Endodermal cell (in vitro differentiated cells): ENCODE measurements around the gene CBFA2T3. TPM values are rescaled to one million over a fixed set of nuclear protein-coding genes. Genes with fewer than 3 reads are reported as not detected.
A peak's percentile ranks its signal among the peaks of the same experiment; 100 is the strongest.

Experiments
- DNase-seq: peaks from one replicate; pipeline ENCODE4 v3.0.0-alpha.2; 2017
- H3K27ac ChIP-seq: 2 replicates; pipeline ENCODE4 v1.5.1; 2013; ENCODE audit warnings: mild to moderate bottlenecking, low read depth, low read length, moderate library complexity
- H3K27me3 ChIP-seq: 2 replicates; pipeline ENCODE4 v1.6.1; 2013; ENCODE audit warnings: mild to moderate bottlenecking, low read length, moderate library complexity; ENCODE audit not compliant: insufficient read depth, control insufficient read depth, poor library complexity, severe bottlenecking
- H3K36me3 ChIP-seq: 2 replicates; pipeline ENCODE4 v1.7.0; 2013; ENCODE audit warnings: mild to moderate bottlenecking, low read length, moderate library complexity; ENCODE audit not compliant: control insufficient read depth, insufficient read depth
- H3K4me1 ChIP-seq: one replicate; pipeline ENCODE4 v1.7.0; 2013; ENCODE audit warnings: low read length; ENCODE audit not compliant: control insufficient read depth, insufficient read depth
- H3K4me3 ChIP-seq: 2 replicates; pipeline ENCODE4 v1.5.1; 2013; ENCODE audit warnings: mild to moderate bottlenecking, low read length, moderate library complexity
- H3K9ac ChIP-seq: 2 replicates; pipeline ENCODE4 v1.6.1; 2013; ENCODE audit warnings: mild to moderate bottlenecking, low read length, moderate library complexity; ENCODE audit not compliant: poor library complexity, severe bottlenecking; ENCODE audit errors: extremely low read depth
- H3K9me3 ChIP-seq: 2 replicates; pipeline ENCODE4 v1.6.1; 2013; ENCODE audit warnings: mild to moderate bottlenecking, low read length, moderate library complexity; ENCODE audit not compliant: control insufficient read depth
- H3K27ac Mint-ChIP-seq: 2 replicates; pipeline ENCODE4 v1.8.0; 2020; ENCODE audit warnings: mixed read lengths
- H3K27me3 Mint-ChIP-seq: 2 replicates; pipeline ENCODE4 v1.8.0; 2021; ENCODE audit warnings: mild to moderate bottlenecking, mixed read lengths; ENCODE audit not compliant: insufficient read depth
- H3K36me3 Mint-ChIP-seq: 2 replicates; pipeline ENCODE4 v1.8.0; 2020; ENCODE audit warnings: low read depth, mixed read lengths
- H3K4me1 Mint-ChIP-seq: 2 replicates; pipeline ENCODE4 v1.8.0; 2020; ENCODE audit warnings: mixed read lengths
- H3K4me3 Mint-ChIP-seq: 2 replicates; pipeline ENCODE4 v1.8.0; 2020; ENCODE audit warnings: mild to moderate bottlenecking, moderate library complexity, mixed read lengths
- H3K9me3 Mint-ChIP-seq: 2 replicates; pipeline ENCODE4 v1.8.0; 2020; ENCODE audit warnings: mild to moderate bottlenecking, mixed read lengths
- WGBS, 2 experiments: methylation state at CpG; one replicate each; pipeline versions ENCODE4 v1.1.5 to v1.1.7; 2013; ENCODE audit warnings: missing lambda C conversion rate in 2 of 2, mixed read lengths in 1 of 2; ENCODE audit not compliant: insufficient coverage in 1 of 2, insufficient read length in 1 of 2; 5-methylcytosine and 5-hydroxymethylcytosine counted together
- total RNA-seq, 2 donors: library from RNA; stranded (reverse); fragmentation: NEBNext Ultra II Directional in 1 of 2; extraction: Animal tissue kit (Norgen Biotek cat#: 25700) in 1 of 2; gene quantifications; 2 replicates in 1 of 2; 3 replicates in 1 of 2; pipeline ENCODE4 v1.2.1, GENCODE V29; 2021
- TF ChIP-seq, protein P1 (sequence below): fragments of 200-600 bp; sonication (generic); conservative IDR thresholded peaks from 2 replicates; pipeline ENCODE4 v1.5.0; 2021; ENCODE audit warnings: antibody characterized with exemption, mild to moderate bottlenecking

CBFA2T3 gene
- total RNA-seq, 2 donors from 2014 or later = 1.0 to 3.1 TPM

DNA sequence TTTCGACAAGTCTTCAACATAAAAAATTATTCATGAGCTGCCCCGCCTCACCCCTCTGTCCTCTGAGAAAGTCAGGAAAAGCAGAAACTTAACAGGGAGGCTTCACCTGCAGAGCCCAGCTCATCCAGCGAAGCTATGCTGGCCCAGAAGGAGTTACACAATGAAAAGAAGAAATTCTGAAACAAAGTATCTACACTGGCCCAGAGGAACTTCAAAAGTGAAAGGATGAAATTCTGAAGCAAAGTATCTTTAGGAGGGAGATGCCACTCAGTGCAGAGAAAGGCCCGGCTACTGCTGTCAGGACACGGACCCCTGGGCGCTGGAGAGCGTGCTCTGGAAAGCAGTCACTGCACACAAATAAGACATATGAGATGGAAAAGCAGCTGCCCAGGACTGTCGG is 121.8 kb downstream of the CBFA2T3 start:
- 96 to 97% methylated on average over 7 of the region's 8 CpGs for WGBS, 2 experiments
- Mint-ChIP-seq H3K9me3 (peaks cover 4% of the 10 kb centered on the region), H3K27me3 (no peaks in the 10 kb centered on the region), H3K4me1 (peaks cover 4% of the 10 kb centered on the region), H3K27ac (no peak overlapping the region), H3K36me3 (peaks cover 37% of the 10 kb centered on the region), H3K4me3 (peak overlapping the region; percentile 91)
- TF ChIP-seq, protein P1, sequence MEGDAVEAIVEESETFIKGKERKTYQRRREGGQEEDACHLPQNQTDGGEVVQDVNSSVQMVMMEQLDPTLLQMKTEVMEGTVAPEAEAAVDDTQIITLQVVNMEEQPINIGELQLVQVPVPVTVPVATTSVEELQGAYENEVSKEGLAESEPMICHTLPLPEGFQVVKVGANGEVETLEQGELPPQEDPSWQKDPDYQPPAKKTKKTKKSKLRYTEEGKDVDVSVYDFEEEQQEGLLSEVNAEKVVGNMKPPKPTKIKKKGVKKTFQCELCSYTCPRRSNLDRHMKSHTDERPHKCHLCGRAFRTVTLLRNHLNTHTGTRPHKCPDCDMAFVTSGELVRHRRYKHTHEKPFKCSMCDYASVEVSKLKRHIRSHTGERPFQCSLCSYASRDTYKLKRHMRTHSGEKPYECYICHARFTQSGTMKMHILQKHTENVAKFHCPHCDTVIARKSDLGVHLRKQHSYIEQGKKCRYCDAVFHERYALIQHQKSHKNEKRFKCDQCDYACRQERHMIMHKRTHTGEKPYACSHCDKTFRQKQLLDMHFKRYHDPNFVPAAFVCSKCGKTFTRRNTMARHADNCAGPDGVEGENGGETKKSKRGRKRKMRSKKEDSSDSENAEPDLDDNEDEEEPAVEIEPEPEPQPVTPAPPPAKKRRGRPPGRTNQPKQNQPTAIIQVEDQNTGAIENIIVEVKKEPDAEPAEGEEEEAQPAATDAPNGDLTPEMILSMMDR = no peak
- H3K9ac ChIP-seq = no peak overlapping the region
- no peaks in the 10 kb centered on the region for H3K4me1 ChIP-seq
- H3K27me3 ChIP-seq = no peaks in the 10 kb centered on the region
- peaks cover 17% of the 10 kb centered on the region for H3K36me3 ChIP-seq
- no peak overlapping the region for H3K4me3 ChIP-seq
- no peaks in the 10 kb centered on the region for H3K9me3 ChIP-seq
- no peak for DNase-seq
- no peak overlapping the region for H3K27ac ChIP-seq

- peaks cover 11% of the 10 kb centered on the region for H3K36me3 ChIP-seq
- H3K4me1 ChIP-seq = no peaks in the 10 kb centered on the region
- TF ChIP-seq, protein P1 = no peak
- H3K27me3 Mint-ChIP-seq = no peaks in the 10 kb centered on the region
- H3K27me3 ChIP-seq = no peaks in the 10 kb centered on the region
- peaks cover 4% of the 10 kb centered on the region for H3K9me3 Mint-ChIP-seq
- WGBS, 2 experiments = 86 to 88% methylated on average over 10 to 20 of the region's 20 CpGs
- H3K27ac Mint-ChIP-seq = no peak overlapping the region
- H3K4me3 Mint-ChIP-seq = peak overlapping the region; percentile 91
- no peak overlapping the region for H3K4me3 ChIP-seq
- peaks cover 34% of the 10 kb centered on the region for H3K36me3 Mint-ChIP-seq
- H3K9ac ChIP-seq = no peak overlapping the region
- H3K27ac ChIP-seq = no peak overlapping the region
- no peaks in the 10 kb centered on the region for H3K9me3 ChIP-seq
- peaks cover 4% of the 10 kb centered on the region for H3K4me1 Mint-ChIP-seq
- DNase-seq = no peak
These were observed 122.5 kb downstream of the CBFA2T3 start for GRCh38 chr16:88854306-88855111.

GRCh38 chr16:88853325-88853941 is 123.6 kb downstream of the CBFA2T3 start:
- Mint-ChIP-seq H3K36me3 (peaks cover 31% of the 10 kb centered on the region), H3K27me3 (no peaks in the 10 kb centered on the region), H3K9me3 (peaks cover 4% of the 10 kb centered on the region), H3K27ac (no peak overlapping the region), H3K4me3 (no peak overlapping the region), H3K4me1 (peaks cover 4% of the 10 kb centered on the region)
- TF ChIP-seq, protein P1 = no peak
- H3K4me1 ChIP-seq = no peaks in the 10 kb centered on the region
- WGBS, 2 experiments = 90 to 91% methylated on average over 12 to 17 of the region's 17 CpGs
- H3K4me3 ChIP-seq = no peak overlapping the region
- H3K27me3 ChIP-seq = no peaks in the 10 kb centered on the region
- no peak overlapping the region for H3K27ac ChIP-seq
- H3K9ac ChIP-seq = no peak overlapping the region
- no peak for DNase-seq
- no peaks in the 10 kb centered on the region for H3K36me3 ChIP-seq
- no peaks in the 10 kb centered on the region for H3K9me3 ChIP-seq
